Natural killer cell (primary cell): Measurements from ENCODE around the gene BLOC1S4. TPM values are rescaled to one million over a fixed set of nuclear protein-coding genes. Genes with fewer than 3 reads are reported as not detected.

Source experiments
- ATAC-seq, 3 donors: fragments of 150-1000 bp in 2 of 3; fragments of 200-7000 bp in 1 of 3; cut with Tn5 transposase; 1 replicate in 1 of 3; 2 replicates in 2 of 3; pipeline ENCODE4 v1.10.0; 2021; ENCODE audit warnings: mild to moderate bottlenecking in 2 of 3, moderate library complexity in 2 of 3
- DNase-seq, 2 donors: peaks; one replicate each; pipeline versions ENCODE4 v3.0.0 to v3.0.0-alpha.2; 2013 to 2021; ENCODE audit warnings: mixed read lengths in 1 of 2
- H3K27ac ChIP-seq: one replicate; pipeline ENCODE4 v1.5.1; 2013; ENCODE audit warnings: mild to moderate bottlenecking, low read length
- H3K27me3 ChIP-seq: one replicate; pipeline ENCODE4 v1.6.1; 2013; ENCODE audit warnings: low read length; ENCODE audit not compliant: control insufficient read depth, insufficient read depth
- H3K36me3 ChIP-seq: one replicate; pipeline ENCODE4 v1.6.1; 2013; ENCODE audit warnings: low read length; ENCODE audit not compliant: control insufficient read depth, insufficient read depth
- H3K4me1 ChIP-seq: one replicate; pipeline ENCODE4 v1.6.1; 2013; ENCODE audit warnings: low read length; ENCODE audit not compliant: control insufficient read depth, insufficient read depth
- H3K4me3 ChIP-seq: one replicate; pipeline ENCODE4 v1.5.1; 2013; ENCODE audit warnings: low read length
- H3K9me3 ChIP-seq: one replicate; pipeline ENCODE4 v1.6.1; 2013; ENCODE audit warnings: low read length; ENCODE audit not compliant: control insufficient read depth, insufficient read depth
- H3K27ac Mint-ChIP-seq, 2 donors: one replicate each; pipeline ENCODE4 v1.8.0; 2022; ENCODE audit warnings: mild to moderate bottlenecking in 2 of 2, mixed read lengths in 2 of 2, moderate library complexity in 1 of 2
- H3K27me3 Mint-ChIP-seq, 2 donors: one replicate each; pipeline ENCODE4 v1.8.0; 2022; ENCODE audit warnings: low read depth in 2 of 2, mixed read lengths in 2 of 2
- H3K36me3 Mint-ChIP-seq: one replicate; pipeline ENCODE4 v1.8.0; 2022; ENCODE audit warnings: mixed read lengths
- H3K4me1 Mint-ChIP-seq, 2 donors: one replicate each; pipeline ENCODE4 v1.8.0; 2022; ENCODE audit warnings: mixed read lengths in 2 of 2
- H3K4me3 Mint-ChIP-seq: one replicate; pipeline ENCODE4 v1.8.0; 2022; ENCODE audit warnings: mild to moderate bottlenecking, moderate library complexity, mixed read lengths
- H3K9me3 Mint-ChIP-seq, 2 donors: one replicate each; pipeline ENCODE4 v1.8.0; 2022; ENCODE audit warnings: mixed read lengths in 2 of 2
- whole genome bisulfite sequencing: methylation state at CpG from one replicate; pipeline ENCODE4 v1.1.7; 2013; ENCODE audit warnings: missing lambda C conversion rate; ENCODE audit not compliant: insufficient coverage; 5-methylcytosine and 5-hydroxymethylcytosine counted together
- intact Hi-C: fragments of 100-400 bp; cut with micrococcal nuclease; formaldehyde crosslinking; loops from one replicate; pipeline ENCODE4 v1.14.2; 2022
- total RNA-seq, 4 donors: library from RNA; stranded (reverse); fragments of 120-200 nt in 1 of 4; gene quantifications; one replicate each; pipeline versions ENCODE4 v1.2.3 to v1.2.4, GENCODE V29; 2013 to 2022
- TF ChIP-seq, protein P1 (sequence below): fragments of 200-600 bp; IDR thresholded peaks from one replicate; pipeline ENCODE4 v1.8.0; 2022; ENCODE audit warnings: antibody characterized with exemption

Gene BLOC1S4
- total RNA-seq, 3 donors from 2014 or later (not counting 1 experiment from before 2014, with no cell fraction given) = 18.9 to 20.1 (median 20.0) TPM

GRCh38 chr4:6758728-6759127 is 42.8 kb downstream of the BLOC1S4 start:
- Histone ChIP-seq H3K4me1 (peaks cover 5% of the 10 kb centered on the region), H3K4me3 (no peak overlapping the region), H3K9me3 (no peaks in the 10 kb centered on the region), H3K27ac (no peak overlapping the region), H3K36me3 (no peaks in the 10 kb centered on the region), H3K27me3 (no peaks in the 10 kb centered on the region)
- no peak overlapping the region for H3K4me3 Mint-ChIP-seq
- TF ChIP-seq, protein P1, sequence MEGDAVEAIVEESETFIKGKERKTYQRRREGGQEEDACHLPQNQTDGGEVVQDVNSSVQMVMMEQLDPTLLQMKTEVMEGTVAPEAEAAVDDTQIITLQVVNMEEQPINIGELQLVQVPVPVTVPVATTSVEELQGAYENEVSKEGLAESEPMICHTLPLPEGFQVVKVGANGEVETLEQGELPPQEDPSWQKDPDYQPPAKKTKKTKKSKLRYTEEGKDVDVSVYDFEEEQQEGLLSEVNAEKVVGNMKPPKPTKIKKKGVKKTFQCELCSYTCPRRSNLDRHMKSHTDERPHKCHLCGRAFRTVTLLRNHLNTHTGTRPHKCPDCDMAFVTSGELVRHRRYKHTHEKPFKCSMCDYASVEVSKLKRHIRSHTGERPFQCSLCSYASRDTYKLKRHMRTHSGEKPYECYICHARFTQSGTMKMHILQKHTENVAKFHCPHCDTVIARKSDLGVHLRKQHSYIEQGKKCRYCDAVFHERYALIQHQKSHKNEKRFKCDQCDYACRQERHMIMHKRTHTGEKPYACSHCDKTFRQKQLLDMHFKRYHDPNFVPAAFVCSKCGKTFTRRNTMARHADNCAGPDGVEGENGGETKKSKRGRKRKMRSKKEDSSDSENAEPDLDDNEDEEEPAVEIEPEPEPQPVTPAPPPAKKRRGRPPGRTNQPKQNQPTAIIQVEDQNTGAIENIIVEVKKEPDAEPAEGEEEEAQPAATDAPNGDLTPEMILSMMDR = no peak
- H3K9me3 Mint-ChIP-seq = no peaks in the 10 kb centered on the region
- DNase-seq = no peak
- peaks cover 0 to 3% of the 10 kb centered on the region in 2 donors for H3K27me3 Mint-ChIP-seq
- ATAC-seq = no peak
- WGBS = 98% methylated on average over 4 of the region's 4 CpGs
- H3K36me3 Mint-ChIP-seq = no peaks in the 10 kb centered on the region
- intact Hi-C loops = no loop called here
- H3K4me1 Mint-ChIP-seq = peaks cover 0 to 8% of the 10 kb centered on the region in 2 donors
- H3K27ac Mint-ChIP-seq = no peak overlapping the region

GRCh38 chr4:6760865-6761264 is 44.9 kb downstream of the BLOC1S4 start:
- H3K9me3 Mint-ChIP-seq = no peaks in the 10 kb centered on the region
- Histone ChIP-seq H3K36me3 (no peaks in the 10 kb centered on the region), H3K9me3 (no peaks in the 10 kb centered on the region), H3K27me3 (no peaks in the 10 kb centered on the region), H3K27ac (no peak overlapping the region), H3K4me3 (no peak overlapping the region), H3K4me1 (peaks cover 5% of the 10 kb centered on the region)
- ATAC-seq (no peak), DNase-seq (no peak)
- H3K27ac Mint-ChIP-seq = no peak overlapping the region
- WGBS = 89% methylated on average over 9 of the region's 9 CpGs
- H3K4me3 Mint-ChIP-seq = no peak overlapping the region
- intact Hi-C loops = no loop called here
- peaks cover 0 to 6% of the 10 kb centered on the region in 2 donors for H3K27me3 Mint-ChIP-seq
- H3K36me3 Mint-ChIP-seq = no peaks in the 10 kb centered on the region
- H3K4me1 Mint-ChIP-seq = peaks cover 0 to 8% of the 10 kb centered on the region in 2 donors
- TF ChIP-seq, protein P1 = no peak

- Mint-ChIP-seq H3K27me3 (peaks cover 0 to 6% of the 10 kb centered on the region in 2 donors), H3K4me3 (no peak overlapping the region), H3K27ac (peak overlapping the region in 1 of 2 donors; percentile 18), H3K4me1 (peaks cover 0 to 12% of the 10 kb centered on the region in 2 donors), H3K9me3 (no peaks in the 10 kb centered on the region), H3K36me3 (no peaks in the 10 kb centered on the region)
- ATAC-seq = peak; percentile 26 to 66 (median 54)
- peaks cover 5% of the 10 kb centered on the region for H3K4me1 ChIP-seq
- H3K27me3 ChIP-seq = no peaks in the 10 kb centered on the region
- intact Hi-C loops = no loop called here
- peak in 1 of 2 donors; percentile 36 for DNase-seq
- no peak overlapping the region for H3K27ac ChIP-seq
- TF ChIP-seq, protein P1 = no peak
- no peaks in the 10 kb centered on the region for H3K36me3 ChIP-seq
- H3K4me3 ChIP-seq = no peak overlapping the region
- H3K9me3 ChIP-seq = no peaks in the 10 kb centered on the region
- WGBS = 73% methylated on average over 35 of the region's 35 CpGs
These were observed 46.0 kb downstream of the BLOC1S4 start for GRCh38 chr4:6761649-6762615.
